ENCODE data around the gene RPL19. TPM values are rescaled to one million over a fixed set of nuclear protein-coding genes. Genes with fewer than 3 reads are reported as not detected.

Gene RPL19
- total RNA-seq, 1 donor from 2014 or later: 3,324 TPM

DNA sequence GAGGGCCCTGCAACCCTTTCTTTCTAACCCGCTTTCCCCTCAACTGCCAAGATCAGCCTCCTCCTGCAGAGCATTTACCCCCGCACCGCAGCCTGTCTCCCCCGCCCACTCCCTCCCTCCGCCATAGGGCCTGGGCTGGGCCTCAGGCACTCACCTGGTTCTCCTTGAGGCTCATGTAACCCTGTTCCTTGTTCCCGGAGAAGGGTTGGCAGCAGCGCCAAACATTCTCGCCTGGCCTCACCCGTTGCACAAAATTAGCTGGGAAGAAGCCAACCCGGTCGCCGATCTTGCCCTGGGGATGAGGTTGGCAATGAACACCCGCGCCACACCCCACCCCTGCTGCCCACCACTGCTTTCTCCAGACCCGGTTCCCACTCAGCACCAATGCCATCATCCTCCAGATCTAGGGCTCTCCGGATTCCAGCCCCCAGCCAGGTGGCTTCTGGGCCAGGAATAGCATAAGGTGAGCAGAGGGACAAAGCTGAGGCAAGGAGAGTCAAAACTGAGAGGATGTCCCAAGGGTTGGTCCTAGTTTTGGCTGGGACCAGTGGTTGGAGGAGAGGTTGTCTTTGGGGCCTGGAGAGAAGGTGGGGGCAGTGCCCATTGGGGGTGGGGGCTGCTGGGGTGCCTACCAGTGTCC, 12.9 kb downstream of the RPL19 start:
- Mint-ChIP-seq H3K4me1 (peaks cover 25% of the 10 kb centered on the region), H3K9me3 (no peaks in the 10 kb centered on the region), H3K27ac (no peak overlapping the region), H3K4me3 (no peak overlapping the region), H3K27me3 (peaks cover 32% of the 10 kb centered on the region), H3K36me3 (ENCODE audit: low read depth) (no peaks in the 10 kb centered on the region)
- ChIA-PET POLR2A (interaction anchor here (0.7 kb wide), 1 partner anchor 13 kb away, joined by 3 read pairs; the partner anchor contains the start of gene STAC2), CTCF (interaction anchor here (1.8 kb wide), 1 partner anchor 19 kb away, joined by 6 read pairs; no protein-coding TSS in a partner anchor)
- ATAC-seq (ENCODE audit: low read depth): no peak
- no peak for DNase-seq
- TF ChIP-seq, protein P1, sequence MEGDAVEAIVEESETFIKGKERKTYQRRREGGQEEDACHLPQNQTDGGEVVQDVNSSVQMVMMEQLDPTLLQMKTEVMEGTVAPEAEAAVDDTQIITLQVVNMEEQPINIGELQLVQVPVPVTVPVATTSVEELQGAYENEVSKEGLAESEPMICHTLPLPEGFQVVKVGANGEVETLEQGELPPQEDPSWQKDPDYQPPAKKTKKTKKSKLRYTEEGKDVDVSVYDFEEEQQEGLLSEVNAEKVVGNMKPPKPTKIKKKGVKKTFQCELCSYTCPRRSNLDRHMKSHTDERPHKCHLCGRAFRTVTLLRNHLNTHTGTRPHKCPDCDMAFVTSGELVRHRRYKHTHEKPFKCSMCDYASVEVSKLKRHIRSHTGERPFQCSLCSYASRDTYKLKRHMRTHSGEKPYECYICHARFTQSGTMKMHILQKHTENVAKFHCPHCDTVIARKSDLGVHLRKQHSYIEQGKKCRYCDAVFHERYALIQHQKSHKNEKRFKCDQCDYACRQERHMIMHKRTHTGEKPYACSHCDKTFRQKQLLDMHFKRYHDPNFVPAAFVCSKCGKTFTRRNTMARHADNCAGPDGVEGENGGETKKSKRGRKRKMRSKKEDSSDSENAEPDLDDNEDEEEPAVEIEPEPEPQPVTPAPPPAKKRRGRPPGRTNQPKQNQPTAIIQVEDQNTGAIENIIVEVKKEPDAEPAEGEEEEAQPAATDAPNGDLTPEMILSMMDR (IDR thresholded peaks at IDR 0.05): no peak
- intact Hi-C loops (cut with micrococcal nuclease): no loop called here

DNA sequence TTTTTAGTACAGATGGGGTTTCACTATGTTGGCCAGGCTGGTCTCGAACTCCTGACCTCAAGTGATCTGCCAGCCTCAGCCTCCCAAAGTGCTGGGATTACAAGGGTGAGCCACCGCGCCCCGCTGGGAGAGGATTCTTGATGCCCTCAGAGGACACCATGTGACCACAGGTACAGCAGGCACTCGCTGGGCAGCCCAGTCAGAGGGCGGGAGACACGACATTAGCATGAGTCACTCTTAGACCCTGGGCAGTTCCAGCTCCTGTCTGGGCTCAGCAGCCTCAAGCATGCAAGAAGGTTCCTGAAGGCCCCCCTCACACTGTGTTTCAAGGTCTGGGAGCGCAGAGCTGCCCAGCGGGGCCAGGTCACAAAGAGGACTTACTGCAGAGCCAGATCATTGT, 13.8 kb downstream of the RPL19 start:
- POLR2A ChIA-PET: no interaction called here
- H3K9me3 Mint-ChIP-seq: no peaks in the 10 kb centered on the region
- no peak overlapping the region for H3K27ac Mint-ChIP-seq
- no peaks in the 10 kb centered on the region for H3K36me3 Mint-ChIP-seq (ENCODE audit: low read depth)
- TF ChIP-seq, protein P1 (IDR thresholded peaks at IDR 0.05): no peak
- intact Hi-C loops (cut with micrococcal nuclease): no loop called here
- peaks cover 32% of the 10 kb centered on the region for H3K27me3 Mint-ChIP-seq
- DNase-seq (no peak), ATAC-seq (ENCODE audit: low read depth) (no peak)
- CTCF ChIA-PET: interaction anchor here (1.8 kb wide), 1 partner anchor 18 kb away, joined by 6 read pairs; no protein-coding TSS in a partner anchor
- peaks cover 16% of the 10 kb centered on the region for H3K4me1 Mint-ChIP-seq
- no peak overlapping the region for H3K4me3 Mint-ChIP-seq

DNA sequence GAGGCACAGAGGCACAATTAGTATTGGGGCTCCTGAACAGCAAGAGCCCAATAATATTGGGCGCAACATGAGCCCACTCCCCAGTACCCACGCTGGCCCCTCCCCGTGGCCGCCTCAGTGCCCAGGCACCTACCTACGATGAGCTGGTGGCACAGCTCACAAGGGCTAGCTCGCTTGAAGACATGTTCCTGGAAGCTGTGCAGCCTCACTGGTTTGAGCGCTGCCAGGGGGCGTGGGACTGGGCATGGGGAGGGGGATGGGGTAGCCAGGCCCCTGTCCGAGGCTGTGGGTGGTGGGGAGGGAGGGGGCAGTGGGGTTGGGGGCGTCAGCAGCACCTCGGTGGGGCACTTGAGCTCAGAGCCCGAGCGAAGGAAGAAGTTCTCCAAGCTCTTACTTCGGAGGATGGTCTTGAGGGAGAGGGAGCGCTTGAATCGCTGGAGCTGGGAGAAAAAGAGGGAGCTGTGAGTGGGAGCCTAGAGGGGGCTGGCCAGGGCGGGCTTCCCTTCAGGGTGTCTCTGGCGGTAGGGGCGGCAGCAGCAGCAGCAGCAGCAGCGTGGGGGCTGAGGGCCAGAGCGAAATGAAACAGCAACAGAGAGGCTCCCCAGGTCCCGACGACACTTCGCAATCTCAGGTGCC, 17.8 kb downstream of the RPL19 start:
- no peak overlapping the region for H3K4me3 Mint-ChIP-seq
- no peaks in the 10 kb centered on the region for H3K36me3 Mint-ChIP-seq (ENCODE audit: low read depth)
- H3K27ac Mint-ChIP-seq: no peak overlapping the region
- no peaks in the 10 kb centered on the region for H3K9me3 Mint-ChIP-seq
- ATAC-seq (ENCODE audit: low read depth): no peak
- DNase-seq: no peak
- peaks cover 28% of the 10 kb centered on the region for H3K27me3 Mint-ChIP-seq
- ChIA-PET POLR2A (interaction anchor here (0.7 kb wide), 1 partner anchor 13 kb away, joined by 3 read pairs; no protein-coding TSS in a partner anchor), CTCF (no interaction called here)
- no peaks in the 10 kb centered on the region for H3K4me1 Mint-ChIP-seq
- intact Hi-C loops (cut with micrococcal nuclease): no loop called here
- TF ChIP-seq, protein P1 (IDR thresholded peaks at IDR 0.05): no peak

DNA sequence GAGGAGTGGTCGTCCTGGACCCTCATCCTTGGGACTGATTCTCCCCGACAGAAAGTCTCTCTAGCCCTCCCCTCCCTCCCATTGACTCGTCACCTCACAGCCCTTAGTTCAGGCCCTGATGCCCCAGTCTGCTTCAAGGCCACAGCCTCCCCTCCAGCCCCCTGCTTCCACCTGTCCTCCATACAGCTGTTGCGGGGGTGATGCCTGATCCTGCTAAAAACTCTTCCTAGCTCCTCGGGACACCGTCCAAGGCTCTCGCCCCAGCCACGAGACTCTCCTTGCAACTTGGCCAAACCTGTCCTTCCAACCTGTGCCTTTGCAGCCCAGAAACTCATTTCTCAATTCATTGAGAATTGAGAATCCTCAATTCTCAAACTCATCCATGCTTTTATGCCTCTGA, 18.8 kb downstream of the RPL19 start:
- POLR2A ChIA-PET: no interaction called here
- no peaks in the 10 kb centered on the region for H3K9me3 Mint-ChIP-seq
- peaks cover 27% of the 10 kb centered on the region for H3K27me3 Mint-ChIP-seq

DNA sequence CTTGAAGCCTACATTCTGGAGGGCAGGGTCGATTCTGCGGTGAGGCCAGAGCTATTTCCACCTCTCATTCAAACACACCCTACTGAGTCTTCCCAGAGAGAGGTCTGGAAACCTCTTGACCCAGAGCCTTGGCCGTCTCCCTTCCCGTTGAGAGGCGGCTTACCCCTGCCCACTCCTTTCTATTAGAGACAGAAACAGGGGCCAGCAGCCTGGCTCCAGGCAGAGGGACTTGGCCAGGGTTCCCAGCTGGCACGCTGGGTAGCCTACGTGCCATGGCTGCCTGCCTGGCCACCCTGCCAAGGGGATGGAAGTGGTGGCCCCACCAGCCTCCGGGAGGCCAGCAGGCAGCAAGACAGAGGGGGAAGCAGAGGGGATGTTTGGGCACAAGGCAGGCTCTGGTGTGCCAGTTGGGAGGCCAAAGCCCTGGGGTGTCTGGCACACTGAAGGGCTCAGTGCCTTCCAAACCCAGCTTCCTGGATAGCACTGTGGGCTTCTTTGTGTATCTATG, 19.6 kb downstream of the RPL19 start:
- intact Hi-C loops (cut with micrococcal nuclease): no loop called here
- H3K4me3 Mint-ChIP-seq: no peak overlapping the region
- H3K4me1 Mint-ChIP-seq: peaks cover 5% of the 10 kb centered on the region
- H3K36me3 Mint-ChIP-seq (ENCODE audit: low read depth): no peaks in the 10 kb centered on the region
- DNase-seq (no peak), ATAC-seq (ENCODE audit: low read depth) (no peak)
- H3K27ac Mint-ChIP-seq: no peak overlapping the region
- H3K9me3 Mint-ChIP-seq: no peaks in the 10 kb centered on the region
- peaks cover 28% of the 10 kb centered on the region for H3K27me3 Mint-ChIP-seq
- POLR2A ChIA-PET: no interaction called here
- CTCF ChIA-PET: no interaction called here
- TF ChIP-seq, protein P1 (IDR thresholded peaks at IDR 0.05): no peak

More for the DNA sequence above, 18.8 kb downstream of the RPL19 start:
- ATAC-seq (ENCODE audit: low read depth): no peak
- DNase-seq: no peak
- intact Hi-C loops (cut with micrococcal nuclease): no loop called here
- TF ChIP-seq, protein P1 (IDR thresholded peaks at IDR 0.05): no peak
- Mint-ChIP-seq H3K27ac (no peak overlapping the region), H3K4me3 (no peak overlapping the region), H3K36me3 (ENCODE audit: low read depth) (no peaks in the 10 kb centered on the region), H3K4me1 (peaks cover 2% of the 10 kb centered on the region)
- CTCF ChIA-PET: interaction anchor here (0.7 kb wide), 1 partner anchor 13 kb away, joined by 4 read pairs; no protein-coding TSS in a partner anchor

Measured in activated B cell treated with CpG ODN at 0.5 μM for 24 hours (primary cell).